K562 (cell line): ENCODE results near the gene PKHD1. TPM values are rescaled to one million over a fixed set of nuclear protein-coding genes. Genes with fewer than 3 reads are reported as not detected.

Source experiments
- ATAC-seq: fragments of 200-7000 bp; cut with Tn5 transposase; 3 replicates; pipeline ENCODE4 v1.9.1; 2020; ENCODE audit warnings: moderate library complexity
- BruUV-seq: library from RNA; stranded (reverse); fragments of 400-500 nt; replicated peaks from 2 replicates; lab custom pipeline; 2021; lab: Mats Ljungman, UMichigan
- CTCF ChIA-PET: fragments of 300-600 bp; formaldehyde crosslinking; extraction: SDS; loops from one replicate; lab custom pipeline; 2021; ENCODE audit warnings: low intra/inter-chr PET ratio; lab: Yijun Ruan, JAX
- POLR2A ChIA-PET: fragments of 300-600, 350-650 bp; sonication (Branson Sonifier 250); formaldehyde crosslinking; extraction: SDS; loops from one replicate; lab custom pipeline; 2021; ENCODE audit warnings: antibody characterized with exemption, inconsistent platforms; lab: Yijun Ruan, JAX
- DNase-seq, 4 experiments: peaks; one replicate each; pipeline versions ENCODE4 v3.0.0 to v3.0.0-alpha.2; 2011 to 2018; ENCODE audit warnings: low spot score in 3 of 4, mixed read lengths in 3 of 4; ENCODE audit errors: extremely low read depth in 1 of 4
- FAIRE-seq: peaks from 2 replicates; lab custom pipeline; 2011; peaks lifted over from hg19 to GRCh38; lab: Jason Lieb, UNC
- H2AFZ ChIP-seq: 2 replicates; pipeline ENCODE4 v1.6.0; 2011; ENCODE audit warnings: low read depth, low read length, control low read depth, inconsistent platforms
- H3K27ac ChIP-seq: fragments of 200-600 bp; 3 replicates; pipeline ENCODE4 v1.8.0; 2011; ENCODE audit warnings: low read depth, mild to moderate bottlenecking, control low read depth, inconsistent platforms, low read length, moderate library complexity, mixed read lengths; ENCODE audit errors: extremely low read depth
- H3K27me3 ChIP-seq, 2 experiments: fragments of 300-600 bp in 1 of 2; 2 replicates in 1 of 2; 3 replicates in 1 of 2; pipeline versions ENCODE4 v1.6.0 to v1.8.0; 2011; ENCODE audit warnings: inconsistent platforms in 2 of 2, low read length in 2 of 2, mild to moderate bottlenecking in 1 of 2, mixed read lengths in 1 of 2, moderate library complexity in 1 of 2; ENCODE audit not compliant: control insufficient read depth in 2 of 2, insufficient read depth in 2 of 2
- H3K36me3 ChIP-seq: fragments of 300-600 bp; 3 replicates; pipeline ENCODE4 v1.8.0; 2011; ENCODE audit warnings: mild to moderate bottlenecking, low read length, inconsistent platforms; ENCODE audit not compliant: control insufficient read depth, insufficient read depth
- H3K4me1 ChIP-seq, 2 experiments: fragments of 200-600 bp in 1 of 2; replicated peaks in 1 of 2; 2 replicates in 1 of 2; 3 replicates in 1 of 2; pipeline versions ENCODE4 v1.5.1 to v1.8.0; 2011; ENCODE audit warnings: inconsistent platforms in 2 of 2, low read length in 2 of 2, mild to moderate bottlenecking in 1 of 2, mixed read lengths in 1 of 2, moderate library complexity in 1 of 2; ENCODE audit not compliant: control insufficient read depth in 2 of 2, insufficient read depth in 2 of 2
- H3K4me2 ChIP-seq: 2 replicates; pipeline ENCODE4 v1.6.1; 2011; ENCODE audit warnings: low read length, control low read depth, inconsistent platforms, mixed read lengths; ENCODE audit not compliant: insufficient read depth
- H3K4me3 ChIP-seq: fragments of 200-600 bp; sonication (generic), shearing (Covaris generic); 2 replicates; pipeline ENCODE4 v1.5.1; 2016; ENCODE audit warnings: control low read depth, inconsistent platforms
- H3K79me2 ChIP-seq: fragments of 200-600 bp; 3 replicates; pipeline ENCODE4 v1.8.0; 2011; ENCODE audit warnings: low read length, inconsistent platforms; ENCODE audit not compliant: control insufficient read depth, insufficient read depth
- H3K9ac ChIP-seq, 2 experiments: 2 replicates each; pipeline versions ENCODE4 v1.6.0 to v1.6.1; 2011; ENCODE audit warnings: low read depth in 2 of 2, low read length in 2 of 2, control low read depth in 1 of 2, inconsistent platforms in 1 of 2, mild to moderate bottlenecking in 1 of 2, mixed read lengths in 1 of 2; ENCODE audit not compliant: insufficient read depth in 1 of 2
- H3K9me1 ChIP-seq: one replicate; pipeline ENCODE4 v1.6.0; 2011; ENCODE audit warnings: inconsistent platforms, mild to moderate bottlenecking, low read length, moderate library complexity; ENCODE audit not compliant: control insufficient read depth, insufficient read depth
- H3K9me3 ChIP-seq: replicated peaks from 2 replicates; pipeline ENCODE4 v1.5.1; 2011; ENCODE audit warnings: low read depth, low read length, inconsistent platforms; ENCODE audit not compliant: control insufficient read depth, insufficient read depth
- H4K20me1 ChIP-seq: replicated peaks from 2 replicates; pipeline ENCODE4 v1.6.1; 2011; ENCODE audit warnings: low read length, inconsistent platforms, mixed read lengths; ENCODE audit not compliant: control insufficient read depth, insufficient read depth
- GABPB1 ChIP-seq: sonication (generic); formaldehyde crosslinking; IDR thresholded peaks from 2 replicates; pipeline ENCODE4 v1.8.0; 2022; ENCODE audit warnings: mild to moderate bottlenecking, missing genetic modification reagents
- HINFP ChIP-seq: fragments of 450-650 bp; conservative IDR thresholded peaks from 2 replicates; pipeline ENCODE4 v1.6.1; 2016; ENCODE audit warnings: missing genetic modification characterization, low read depth, mild to moderate bottlenecking, control low read depth, missing compliant biosample characterization
- NUFIP1 ChIP-seq: fragments of 450-650 bp; IDR thresholded peaks from 2 replicates; pipeline ENCODE4 v1.6.1; 2018; ENCODE audit not compliant: partially characterized antibody
- TCF15 ChIP-seq: fragments of 250-450 bp; sonication (Bioruptor Pico); IDR thresholded peaks from 2 replicates; pipeline ENCODE4 v1.8.0; 2022; ENCODE audit warnings: moderate library complexity, mild to moderate bottlenecking, inconsistent platforms
- ZEB2 ChIP-seq: fragments of 450-650 bp; IDR thresholded peaks from 2 replicates; pipeline ENCODE4 v1.6.1; 2016
- ZKSCAN8 ChIP-seq: fragments of 200-800 bp; sonication (Bioruptor generic); IDR thresholded peaks from 2 replicates; pipeline ENCODE4 v1.6.1; 2016; ENCODE audit warnings: missing genetic modification characterization, missing compliant biosample characterization
- ZNF253 ChIP-seq: fragments of 250-450 bp; sonication (Bioruptor Pico); conservative IDR thresholded peaks from 2 replicates; pipeline ENCODE4 v1.6.1; 2021; ENCODE audit warnings: mild to moderate bottlenecking
- ZNF311 ChIP-seq: fragments of 250-450 bp; sonication (Bioruptor Pico); IDR thresholded peaks from 2 replicates; pipeline ENCODE4 v1.4.0; 2020; ENCODE audit warnings: mild to moderate bottlenecking, moderate library complexity
- ZNF592 ChIP-seq: fragments of 450-650 bp; IDR thresholded peaks from 2 replicates; pipeline ENCODE4 v1.6.1; 2017; ENCODE audit warnings: antibody characterized with exemption, mild to moderate bottlenecking
- ZNF695 ChIP-seq: fragments of 450-650 bp; formaldehyde crosslinking; IDR thresholded peaks from 2 replicates; pipeline ENCODE4 v1.4.0; 2020; ENCODE audit warnings: mild to moderate bottlenecking, moderate library complexity
- WGBS: fragments of 100-300 bp; shearing (Covaris generic); methylation state at CpG from one replicate; pipeline ENCODE4 v1.1.6; 2016; ENCODE audit warnings: low coverage, mixed read lengths; ENCODE audit not compliant: insufficient coverage; ENCODE audit errors: missing lambda C conversion rate; 5-methylcytosine and 5-hydroxymethylcytosine counted together
- in situ Hi-C: fragments of 300-500 bp; cut with MboI; formaldehyde crosslinking; loops from 4 replicates; pipeline ENCODE4 v1.15.0; 2018; ENCODE audit warnings: inconsistent platforms, mixed read lengths
- intact Hi-C: fragments of 100-400 bp; cut with micrococcal nuclease; formaldehyde crosslinking; loops from 2 replicates; pipeline ENCODE4 v1.14.2; 2022
- polyA plus RNA-seq, 8 experiments: library from polyadenylated mRNA; depleted of rRNA in 4 of 8; stranded (reverse) in 5 of 8; unstranded in 3 of 8; fragments of >200 nt; fragmentation: Nextera tagmentation in 2 of 8; fragmentation: Illumina TruSeq in 1 of 8; extraction: Ambion mirVana in 2 of 8; extraction: Trizol in 1 of 8; gene quantifications; 2 replicates each; pipeline versions ENCODE4 v1.2.1 to v1.2.3, GENCODE V29; 2011 to 2014; ENCODE audit warnings: inconsistent platforms in 1 of 8, missing spikeins in 1 of 8
- total RNA-seq, 7 experiments: library from RNA; depleted of rRNA in 6 of 7; stranded (reverse); fragments of >200 nt in 6 of 7; fragmentation: Illumina TruSeq in 2 of 7; extraction: Trizol in 2 of 7; gene quantifications; 2 replicates each; pipeline versions ENCODE4 v1.2.1 to v1.2.3, GENCODE V29; 2011 to 2021; ENCODE audit warnings: low replicate concordance in 1 of 7

PKHD1 gene
- total and polyA plus RNA-seq, 9 of the 15 experiments (the other 6 are each of a cell fraction or from before 2014, with no cell fraction given) = 0.01 to 0.04 (median 0.01) TPM; not detected in 6

GRCh38 chr6:52109171-52109571 lies 21.8 kb upstream of the PKHD1 start (continued):
- no peak for TF ChIP-seq HINFP

GRCh38 chr6:52108128-52108527 lies 20.7 kb upstream of the PKHD1 start:
- CTCF ChIA-PET = no interaction called here
- ATAC-seq (no peak), DNase-seq (no peak)
- Histone ChIP-seq H3K9me1 (no peaks in the 10 kb centered on the region), H3K27me3 (no peaks in the 10 kb centered on the region), H3K9ac (no peak overlapping the region), H3K79me2 (no peaks in the 10 kb centered on the region), H3K4me3 (no peak overlapping the region), H3K27ac (no peak overlapping the region)
- intact Hi-C loops = no loop called here
- TF ChIP-seq ZNF253 (CRISPR knock-in tag) (no peak), ZNF592 (no peak), GABPB1 (CRISPR knock-in tag) (no peak), ZNF311 (CRISPR knock-in tag) (no peak), ZEB2 (no peak), NUFIP1 (no peak), TCF15 (CRISPR knock-in tag) (no peak), ZKSCAN8 (CRISPR knock-in tag) (no peak), ZNF695 (CRISPR knock-in tag) (no peak)
- TF ChIP-seq, all 486 proteins: peak for 0
- Histone ChIP-seq H4K20me1 (no peaks in the 10 kb centered on the region), H3K36me3 (no peaks in the 10 kb centered on the region), H3K4me1 (no peaks in the 10 kb centered on the region), H2AFZ (no peak overlapping the region), H3K4me2 (no peak overlapping the region), H3K9me3 (no peaks in the 10 kb centered on the region)
- POLR2A ChIA-PET = interaction anchor here (0.7 kb wide), 1 partner anchor 25 kb away, joined by 4 read pairs; no protein-coding TSS in a partner anchor
- no TSS peak for BruUV-seq
- FAIRE-seq = no peak
- in situ Hi-C loops = no loop called here
- WGBS = 0% methylated on average over 4 of the region's 4 CpGs
